ENCODE results near the gene GID8.

Gene GID8

DNA sequence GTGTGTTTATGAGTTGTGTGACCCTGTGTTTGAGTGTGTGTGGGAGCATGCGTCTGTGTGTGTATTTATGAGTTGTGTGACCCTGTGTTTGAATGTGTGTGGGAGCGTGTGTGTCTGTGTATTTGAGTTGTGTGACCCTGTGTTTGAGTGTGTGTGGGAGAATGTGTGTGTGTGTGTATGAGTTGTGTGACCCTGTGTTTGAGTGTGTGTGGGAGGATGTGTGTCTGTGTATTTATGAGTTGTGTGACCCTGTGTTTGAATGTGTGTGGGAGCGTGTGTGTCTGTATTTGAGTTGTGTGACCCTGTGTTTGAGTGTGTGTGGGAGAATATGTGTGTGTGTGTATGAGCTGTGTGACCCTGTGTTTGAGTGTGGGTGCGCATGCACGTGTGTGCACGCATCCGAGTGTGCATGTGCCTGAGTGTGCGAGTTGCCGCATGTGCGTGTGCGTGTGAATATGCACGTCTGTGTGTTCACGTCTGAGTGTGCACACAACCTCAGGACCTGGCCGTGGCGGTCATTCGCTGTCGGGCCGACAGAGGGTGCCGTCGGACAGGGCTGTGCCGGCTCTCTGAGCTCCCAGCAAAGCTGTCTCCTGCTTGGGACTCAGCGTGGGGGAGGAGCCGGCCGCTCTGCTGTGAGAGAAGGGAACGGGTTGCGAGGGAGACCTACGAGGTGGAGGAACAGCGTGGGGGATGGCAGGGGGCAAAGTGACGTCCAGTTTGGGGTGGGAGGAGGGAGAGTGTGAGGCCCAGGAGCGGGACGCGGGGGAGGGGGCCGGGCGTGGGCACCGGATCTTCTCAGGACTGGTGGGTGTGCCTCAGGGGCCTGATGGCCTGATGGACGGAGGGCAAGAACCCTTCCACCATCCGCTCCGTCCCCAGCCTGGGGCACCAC lies 34.2 kb downstream of the GID8 start:
- no peak for DNase-seq

DNA sequence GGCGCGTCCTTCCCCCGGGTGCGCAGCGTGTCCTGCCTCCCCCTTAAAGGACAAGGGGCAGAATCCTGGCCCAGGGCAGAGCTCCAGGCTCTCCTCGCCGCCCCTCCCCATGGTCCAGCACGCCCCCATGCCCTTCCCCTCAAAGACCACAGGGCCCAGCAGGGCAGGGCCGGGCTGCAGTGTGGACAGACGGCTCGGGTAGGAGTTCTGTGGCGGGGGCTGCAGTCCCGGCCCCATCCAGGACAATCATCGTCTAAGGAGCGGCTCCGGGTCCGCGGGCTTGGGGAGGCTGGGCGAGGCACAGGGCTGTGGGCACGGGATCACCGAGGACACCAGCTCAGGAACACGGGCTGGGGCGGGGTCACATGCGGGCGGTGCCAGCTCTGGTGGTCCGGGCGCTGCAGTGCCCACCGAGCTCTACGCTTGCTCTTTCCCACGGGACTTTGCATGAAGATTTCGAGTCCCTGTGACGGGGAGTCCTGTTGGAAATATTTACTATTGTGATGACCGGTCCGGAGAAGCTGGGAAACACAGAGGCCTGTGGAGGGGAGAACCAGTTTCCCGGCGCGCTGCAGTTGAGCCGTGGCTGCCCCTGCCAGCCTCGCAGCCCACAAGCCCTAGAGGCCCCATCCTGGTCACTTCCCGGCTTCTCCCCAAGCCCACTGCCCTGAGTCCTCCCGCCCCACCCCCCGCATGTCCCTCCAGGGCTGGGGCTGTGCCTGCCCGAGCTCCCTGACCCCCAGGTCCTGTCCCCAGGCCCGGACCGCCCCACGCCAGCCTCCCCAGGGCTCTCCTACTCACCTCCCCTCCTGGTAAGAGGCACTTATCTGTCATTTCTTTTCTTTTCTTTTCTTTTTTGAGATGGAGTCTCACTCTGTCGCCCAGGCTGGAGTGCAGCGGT lies 35.1 kb downstream of the GID8 start:
- DNase-seq, result no peak

GRCh38 chr20:62975251-62975760 lies 37.4 kb downstream of the GID8 start:
- no peak for DNase-seq

DNA sequence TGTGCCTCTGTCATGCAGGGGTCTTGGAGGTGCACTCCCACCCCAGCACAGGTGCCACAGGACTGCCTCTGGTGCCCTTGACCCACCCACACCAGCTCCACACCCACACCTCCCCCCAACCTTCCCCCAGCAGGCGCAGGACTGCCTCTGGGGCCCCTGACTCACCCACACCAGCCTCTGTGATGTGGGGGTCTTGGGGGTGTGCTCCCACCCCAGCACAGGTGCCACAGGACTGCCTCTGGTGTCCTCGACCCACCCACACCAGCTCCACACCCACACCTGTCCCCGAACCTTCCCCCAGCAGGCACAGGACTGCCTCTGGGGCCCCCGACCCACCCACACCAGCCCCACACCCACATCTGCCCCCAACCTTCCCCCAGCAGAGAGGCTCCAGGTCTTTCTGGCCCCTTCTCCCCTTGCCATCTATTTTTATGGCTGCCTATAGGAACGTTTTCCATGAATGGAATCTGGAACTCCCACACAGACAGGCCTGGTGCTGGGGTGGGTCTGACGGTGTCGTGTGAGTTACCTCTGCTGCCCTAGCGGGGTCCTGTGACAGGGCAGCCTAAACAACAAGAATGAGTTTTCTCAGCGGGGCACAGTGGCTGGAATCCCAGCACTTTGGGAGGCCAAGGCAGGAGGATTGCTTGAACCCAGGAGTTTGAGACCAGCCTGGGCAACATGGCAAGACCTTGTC lies 38.0 kb downstream of the GID8 start:
- DNase-seq, result no peak

DNA sequence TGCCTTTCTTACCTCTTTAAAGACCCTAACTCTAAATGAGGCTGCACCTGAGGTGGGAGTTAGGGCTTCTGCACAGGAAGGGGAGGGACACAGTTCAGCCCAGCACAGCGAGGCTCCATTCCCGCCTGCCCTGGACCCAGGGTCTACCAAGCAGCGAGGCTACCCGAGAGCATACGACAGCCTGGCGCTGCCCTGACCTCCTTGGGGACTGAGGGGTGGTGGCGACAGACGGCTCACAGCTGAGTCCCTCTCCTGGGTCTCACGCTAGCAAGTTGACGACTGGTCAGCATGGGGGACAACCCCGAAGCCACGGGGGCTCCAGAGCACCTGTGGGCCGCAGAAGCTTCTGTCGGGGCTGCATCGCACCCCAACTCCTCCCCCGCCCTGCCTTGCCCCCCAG lies 38.9 kb downstream of the GID8 start:
- DNase-seq, result no peak

DNA sequence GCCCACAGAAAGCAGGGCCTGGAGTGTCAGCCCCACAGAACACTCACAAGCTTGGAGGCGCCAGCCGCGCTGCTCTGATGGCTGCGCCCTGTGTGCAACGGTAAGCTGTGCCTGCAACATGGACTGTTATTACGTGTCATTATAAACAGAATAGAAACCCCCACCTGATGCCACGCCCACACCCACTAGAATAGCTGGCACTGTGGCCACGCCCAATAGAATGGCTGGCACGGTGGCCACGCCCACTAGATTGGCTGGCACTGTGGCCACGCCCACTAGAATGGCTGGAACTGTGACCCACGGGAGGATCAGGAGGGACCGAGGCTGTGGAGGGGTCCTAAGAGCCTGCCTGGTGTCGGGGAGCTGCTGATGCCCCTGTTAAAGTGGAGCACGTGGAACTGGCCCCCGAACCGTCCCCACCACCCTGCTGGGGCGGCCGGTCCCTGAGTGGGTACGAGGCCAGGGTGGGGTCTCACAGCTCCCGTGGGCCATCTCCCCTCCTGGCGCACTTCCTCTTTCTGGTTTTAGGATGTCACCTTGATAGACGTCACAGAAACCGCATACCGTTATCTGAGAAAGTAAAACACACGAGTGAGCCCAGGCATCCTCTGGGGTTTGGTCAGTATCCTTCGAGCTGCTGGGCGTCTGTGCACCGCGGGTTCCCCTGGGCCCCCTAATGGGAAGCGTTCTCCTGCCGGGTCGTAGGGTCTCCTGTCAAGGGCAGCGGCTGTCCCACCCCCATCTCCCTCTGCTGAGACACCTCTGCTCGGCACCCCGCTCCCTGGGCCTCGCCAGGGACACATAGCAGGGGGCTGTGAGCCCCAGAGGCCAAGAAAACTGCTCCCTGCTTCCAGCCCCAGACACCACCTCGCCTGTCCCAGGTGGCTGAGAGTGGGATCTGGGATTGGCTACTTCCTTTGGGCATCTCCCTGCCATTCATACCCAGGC lies 39.9 kb downstream of the GID8 start:
- DNase-seq, result peak; percentile 69

DNA sequence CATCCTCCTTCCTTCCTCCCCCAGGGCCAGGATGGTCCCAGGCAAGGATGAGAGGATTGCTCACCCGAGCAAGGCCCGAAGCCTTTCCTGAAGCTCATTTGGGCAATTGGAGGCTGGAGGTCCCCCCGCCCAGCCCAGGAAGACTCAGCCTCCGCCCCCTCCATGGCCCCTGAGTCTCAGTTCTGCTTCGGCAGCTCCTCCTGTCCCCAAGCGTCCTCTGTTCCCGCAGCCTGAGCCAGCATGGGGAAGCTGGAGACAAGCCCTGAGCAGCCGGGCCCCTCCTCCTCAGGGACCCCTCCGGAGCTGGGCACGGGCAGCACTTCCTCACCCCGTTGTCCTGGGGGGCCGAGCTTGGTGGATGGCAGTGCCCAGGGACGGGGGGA lies 40.6 kb downstream of the GID8 start:
- DNase-seq, result no peak

DNA sequence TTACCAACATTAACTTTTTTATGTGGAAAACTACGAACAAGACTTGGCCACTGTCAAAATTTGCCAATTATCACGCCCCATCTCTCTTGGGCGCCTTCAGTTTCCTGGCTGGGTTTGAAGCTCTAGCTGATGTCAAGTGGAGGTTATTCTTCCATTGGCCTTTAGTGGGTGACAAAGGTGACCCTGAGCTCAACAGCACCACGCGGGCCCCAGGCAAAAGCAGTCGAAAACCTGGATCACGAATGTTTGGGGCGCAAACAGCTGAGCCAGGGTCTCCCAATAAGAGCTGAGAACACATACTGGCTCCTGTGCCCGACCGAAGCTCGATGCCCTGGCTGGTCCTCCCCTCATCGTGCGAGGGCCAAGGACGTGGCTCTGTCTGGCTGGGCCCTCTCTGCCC lies 41.4 kb downstream of the GID8 start:
- no peak for DNase-seq

- no peak for DNase-seq
These were observed 42.0 kb downstream of the GID8 start for GRCh38 chr20:62979876-62980373.

- DNase-seq, result no peak
These were observed 42.5 kb downstream of the GID8 start for GRCh38 chr20:62980380-62980960.

DNA sequence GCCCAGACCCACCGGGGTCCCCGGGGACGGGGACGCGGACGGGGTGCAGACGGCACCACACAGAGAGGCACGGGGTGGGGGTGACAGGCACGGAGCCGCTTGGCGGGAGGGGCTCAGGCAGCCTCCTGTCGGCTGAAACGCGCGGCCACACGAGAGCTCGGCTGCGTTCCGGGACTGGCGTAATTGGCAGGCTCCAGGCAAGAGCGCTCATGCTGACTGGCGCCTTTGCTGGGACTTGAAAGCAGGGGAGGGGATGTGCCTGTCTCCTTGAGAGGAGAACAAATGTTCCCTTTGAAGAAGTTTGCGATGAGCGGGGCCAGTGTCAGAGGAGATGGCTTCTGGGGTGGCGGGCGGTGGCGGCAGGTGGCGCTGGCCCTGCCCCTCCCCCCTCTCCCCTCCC lies 43.0 kb downstream of the GID8 start:
- DNase-seq, result no peak

DNA sequence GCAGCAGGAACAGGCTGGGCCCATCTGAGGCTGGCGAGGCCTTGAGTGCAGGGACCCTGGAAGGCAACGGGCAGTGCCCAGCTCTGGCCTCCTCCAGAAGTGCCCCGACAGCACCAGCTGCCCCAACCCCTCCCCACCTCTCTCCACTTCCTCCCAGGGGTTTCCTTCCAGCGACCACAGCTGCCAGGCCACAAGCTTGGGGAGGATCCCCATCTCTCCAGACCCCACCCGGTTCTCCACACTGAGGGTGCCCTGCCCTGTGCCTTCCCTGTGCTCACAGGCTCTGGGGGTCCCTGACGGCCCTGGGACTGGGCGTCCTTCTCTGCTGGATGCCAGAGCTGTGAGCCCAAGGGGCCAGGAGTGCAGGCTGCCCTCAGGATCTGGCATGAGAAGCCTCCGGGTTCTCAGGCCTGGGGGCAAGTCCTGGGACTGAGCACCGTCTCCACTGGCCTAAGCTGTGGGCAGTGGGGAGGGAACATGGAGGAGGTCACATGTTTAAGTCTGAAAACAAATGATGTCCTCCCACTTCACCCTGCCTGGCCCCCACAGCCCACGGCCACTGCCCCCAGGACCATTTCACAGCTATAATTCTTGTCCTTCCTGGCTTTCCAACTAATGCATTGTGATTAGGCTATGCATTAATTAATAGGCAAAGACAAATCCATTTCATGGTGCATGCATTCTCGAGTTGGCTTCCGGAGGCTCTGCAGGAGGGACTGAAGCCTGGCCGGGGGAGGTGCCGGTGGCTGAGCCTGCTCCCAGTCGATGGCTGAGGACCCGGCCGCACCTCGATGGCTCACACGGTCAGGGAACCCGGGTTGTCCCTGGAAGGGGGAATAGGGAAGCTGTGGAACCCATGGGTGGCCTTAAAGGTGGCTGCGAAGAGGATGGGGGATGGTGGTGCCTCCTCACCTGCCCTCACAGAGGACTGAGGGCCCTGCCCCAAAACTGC lies 44.5 kb downstream of the GID8 start:
- DNase-seq, result no peak

GRCh38 chr20:62983210-62983609 lies 45.3 kb downstream of the GID8 start:
- no peak for DNase-seq

DNA sequence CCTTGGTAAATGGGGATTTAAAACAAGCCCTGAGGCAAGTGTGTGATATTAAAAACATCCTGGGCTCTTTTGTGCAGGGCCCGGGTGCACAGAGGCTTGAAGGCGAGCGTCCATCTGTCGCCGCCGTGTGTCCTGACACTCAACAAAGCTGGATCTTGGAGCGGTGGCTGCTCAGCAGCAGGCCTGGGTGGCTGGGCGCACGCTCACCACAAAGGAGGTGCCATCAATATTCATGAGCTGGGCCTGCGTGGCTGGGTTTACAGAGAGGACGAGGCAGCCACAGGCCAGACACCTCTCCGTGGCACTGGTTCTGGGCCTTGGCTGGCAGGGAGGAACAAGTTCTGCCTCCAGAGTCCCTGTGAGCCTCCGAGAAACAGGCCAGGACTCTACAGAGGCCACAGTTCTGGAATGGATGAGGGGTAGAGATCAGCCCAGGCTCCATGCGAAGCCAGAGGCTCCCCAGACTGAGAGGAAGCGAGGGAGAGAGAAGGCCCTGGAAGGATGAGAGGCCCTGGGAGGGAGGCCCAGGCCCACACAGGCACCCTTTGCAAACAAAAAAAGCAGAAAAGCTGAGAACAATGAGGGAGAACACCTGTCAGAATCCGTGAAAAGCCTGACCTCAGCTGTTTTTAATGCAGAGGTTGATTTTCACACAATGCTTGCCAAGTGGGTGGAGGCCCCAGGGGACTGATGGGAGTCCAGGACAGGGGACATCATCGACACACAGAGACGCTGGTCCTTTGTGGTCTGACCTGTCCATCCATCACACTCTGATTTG lies 46.9 kb downstream of the GID8 start:
- DNase-seq, result no peak

DNA sequence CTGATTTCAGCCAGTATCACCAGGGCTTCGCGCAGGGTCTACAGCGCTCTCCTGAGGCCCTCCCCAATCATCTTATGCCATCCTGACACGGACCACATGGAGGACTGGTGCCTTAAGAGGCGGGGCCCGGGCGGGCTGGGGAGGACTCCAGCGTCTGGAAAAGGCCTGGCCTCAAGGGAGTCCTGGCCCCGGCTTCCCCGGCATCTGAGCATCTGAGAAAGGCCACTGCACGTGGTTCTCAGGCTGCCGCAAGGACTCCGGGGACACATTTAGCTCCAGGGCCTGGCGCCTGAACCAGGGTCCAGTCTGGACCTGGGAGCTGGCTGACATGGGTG lies 47.5 kb downstream of the GID8 start:
- DNase-seq, result no peak

GRCh38 chr20:62986257-62986800 lies 48.4 kb downstream of the GID8 start:
- no peak for DNase-seq

- DNase-seq, result no peak
These were observed 49.2 kb downstream of the GID8 start for GRCh38 chr20:62987114-62987513.

- no peak for DNase-seq
These were observed 51.3 kb downstream of the GID8 start for GRCh38 chr20:62989201-62989601.

DNA sequence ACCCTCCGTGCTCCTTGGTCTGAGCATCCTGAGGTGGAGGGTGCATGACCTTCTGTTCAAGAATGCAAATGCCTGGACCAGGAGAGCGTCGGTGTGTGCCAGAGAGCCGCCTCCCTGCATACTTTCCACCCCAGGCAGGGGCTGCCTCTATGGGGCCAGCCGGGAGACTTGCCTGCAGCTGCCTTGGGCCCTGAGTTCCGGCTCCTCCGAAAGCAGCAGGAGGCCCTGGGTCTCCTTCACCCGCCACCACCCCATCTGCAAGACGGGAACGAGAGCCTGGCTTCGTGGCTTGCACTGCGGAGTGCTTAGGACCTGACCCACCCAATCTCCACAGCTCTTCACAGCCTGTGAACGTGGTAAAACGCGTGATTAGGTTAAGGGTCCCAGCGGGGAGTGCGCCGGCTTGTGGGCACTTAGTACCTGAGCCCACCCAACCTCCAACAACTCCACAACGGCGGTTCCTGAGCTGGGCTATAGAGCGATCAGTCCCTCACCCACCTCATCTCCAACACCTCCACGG lies 52.4 kb downstream of the GID8 start:
- no peak for DNase-seq

Measured in NCI-H1048 (cell line).